Stimulated activated CD8-positive, alpha-beta memory T cell treated with anti-CD3 and anti-CD28 coated beads, Interleukin-12 subunit alpha, Interleukin-12 subunit beta, amount 100 ng/mL, for 24 hours (primary cell): ENCODE measurements around the gene ZACN.

Experiments used
- DNase-seq: peaks from one replicate; pipeline ENCODE4 v3.0.0-alpha.2; 2020; ENCODE audit errors: extremely low read depth

The ZACN gene

GRCh38 chr17:76081295-76082210, 2.6 kb downstream of the ZACN start:
- DNase-seq: no peak

GRCh38 chr17:76082326-76083251, 3.6 kb downstream of the ZACN start:
- DNase-seq: no peak

- DNase-seq: no peak
These were observed 4.7 kb downstream of the ZACN start for GRCh38 chr17:76083536-76084182.

GRCh38 chr17:76085066-76085730, 6.2 kb downstream of the ZACN start:
- DNase-seq: no peak

GRCh38 chr17:76085731-76086366, 6.9 kb downstream of the ZACN start:
- DNase-seq: no peak

GRCh38 chr17:76086384-76086783, 7.4 kb downstream of the ZACN start:
- no peak for DNase-seq

- DNase-seq: no peak
These were observed 8.5 kb downstream of the ZACN start for GRCh38 chr17:76087531-76087930.

GRCh38 chr17:76088041-76088867, 9.3 kb downstream of the ZACN start:
- no peak for DNase-seq

- DNase-seq: no peak
These were observed 10.0 kb downstream of the ZACN start for GRCh38 chr17:76088868-76089576.

GRCh38 chr17:76089680-76090516, 10.9 kb downstream of the ZACN start:
- no peak for DNase-seq

- DNase-seq: no peak
These were observed 11.6 kb downstream of the ZACN start for GRCh38 chr17:76090517-76091129.

GRCh38 chr17:76091526-76092286, 12.7 kb downstream of the ZACN start:
- no peak for DNase-seq

- no peak for DNase-seq
These were observed 13.8 kb downstream of the ZACN start for GRCh38 chr17:76092526-76093413.

GRCh38 chr17:76094046-76094445, 15.1 kb downstream of the ZACN start:
- no peak for DNase-seq

- no peak for DNase-seq
These were observed 17.0 kb downstream of the ZACN start for GRCh38 chr17:76095943-76096342.

GRCh38 chr17:76097716-76098295, 18.8 kb downstream of the ZACN start:
- DNase-seq: no peak
